ENCODE results near the gene CTSD. TPM values are rescaled to one million over a fixed set of nuclear protein-coding genes. Genes with fewer than 3 reads are reported as not detected.

Gene CTSD
- total RNA-seq, 1 experiment from 2014 or later: 199 TPM

- TF ChIP-seq E2F1 (CRISPR knock-in tag; IDR thresholded peaks at IDR 0.05) (no peak), ATF1 (CRISPR knock-in tag; IDR thresholded peaks at IDR 0.05) (no peak), NFATC4 (CRISPR knock-in tag; IDR thresholded peaks at IDR 0.05) (no peak), ATF2 (CRISPR knock-in tag; IDR thresholded peaks at IDR 0.05; ENCODE audit: borderline replicate concordance, low read depth) (no peak), HMGXB4 (CRISPR knock-in tag; IDR thresholded peaks at IDR 0.05) (no peak), CREM (CRISPR knock-in tag; IDR thresholded peaks at IDR 0.05) (no peak), ZMAT4 (CRISPR knock-in tag; IDR thresholded peaks at IDR 0.05) (no peak), ZNF532 (CRISPR knock-in tag; IDR thresholded peaks at IDR 0.05; ENCODE audit: borderline replicate concordance) (no peak), ZNF396 (CRISPR knock-in tag; IDR thresholded peaks at IDR 0.05; ENCODE audit: borderline replicate concordance) (no peak)
Measured at GRCh38 chr11:1733009-1733715, 30.6 kb downstream of the CTSD start (continued).

GRCh38 chr11:1732418-1733008 is 31.2 kb downstream of the CTSD start:
- Mint-ChIP-seq H3K36me3 (no peaks in the 10 kb centered on the region), H3K27ac (no peak overlapping the region), H3K27me3 (ENCODE audit: low read depth) (peaks cover 52% of the 10 kb centered on the region), H3K4me1 (no peaks in the 10 kb centered on the region), H3K4me3 (no peak overlapping the region), H3K9me3 (peaks cover 34% of the 10 kb centered on the region)
- CTCF ChIA-PET: interaction anchor here (1.0 to 1.4 kb wide), 5 partner anchors 34 to 103 kb away, joined by 3 to 6 read pairs (median 4); partner anchors contain the start of gene KRTAP5-5
- no peak for DNase-seq (ENCODE audit: low spot score)
- no peak for ATAC-seq
- POLR2A ChIA-PET: no interaction called here
- no peak for TF ChIP-seq CREB1 (CRISPR knock-in tag; IDR thresholded peaks at IDR 0.05)
- TF ChIP-seq CBFB (CRISPR knock-in tag; IDR thresholded peaks at IDR 0.05; ENCODE audit: low read depth): no peak
- no peak for TF ChIP-seq CREM (CRISPR knock-in tag; IDR thresholded peaks at IDR 0.05)
- no peak for TF ChIP-seq CDX4 (CRISPR knock-in tag; IDR thresholded peaks at IDR 0.05; ENCODE audit: borderline replicate concordance)
- no peak for TF ChIP-seq NR2C2 (CRISPR knock-in tag; IDR thresholded peaks at IDR 0.05)
- no peak for TF ChIP-seq MAX (CRISPR knock-in tag; IDR thresholded peaks at IDR 0.05)
- TF ChIP-seq SP1 (CRISPR knock-in tag; conservative IDR thresholded peaks at IDR 0.05): no peak
- no peak for TF ChIP-seq GABPB1 (CRISPR knock-in tag; IDR thresholded peaks at IDR 0.05)
- TF ChIP-seq SOX15 (CRISPR knock-in tag; IDR thresholded peaks at IDR 0.05): no peak
- no peak for TF ChIP-seq FOXJ3 (CRISPR knock-in tag; IDR thresholded peaks at IDR 0.05; ENCODE audit: borderline replicate concordance)
- TF ChIP-seq AFF4 (CRISPR knock-in tag; IDR thresholded peaks at IDR 0.05; ENCODE audit: borderline replicate concordance): no peak
- no peak for TF ChIP-seq SMAD4 (CRISPR knock-in tag; IDR thresholded peaks at IDR 0.05)
- no peak for TF ChIP-seq NR1H2 (CRISPR knock-in tag; IDR thresholded peaks at IDR 0.05)
